ENCODE data around the gene STXBP6. TPM values are rescaled to one million over a fixed set of nuclear protein-coding genes. Genes with fewer than 3 reads are reported as not detected.

Gene STXBP6
- total RNA-seq, 1 experiment from 2014 or later: 0.27 TPM

- Histone ChIP-seq H3K36me3 (ENCODE audit: control insufficient read depth in 1 of 2, insufficient read depth in 2 of 2, low read length in 2 of 2) (no peaks in the 10 kb centered on the region), H3K4me1 (ENCODE audit: control insufficient read depth in 1 of 2, insufficient read depth in 2 of 2, low read length in 2 of 2) (no peaks in the 10 kb centered on the region; a peak in 1 of 4 replicates), H3K9me2 (ENCODE audit: insufficient read depth) (no peaks in the 10 kb centered on the region), H3K27me3 (ENCODE audit: insufficient read depth, low read length) (no peaks in the 10 kb centered on the region), H3K9ac (ENCODE audit: low read length) (no peak overlapping the region), H3K4me2 (ENCODE audit: low read length) (no peak overlapping the region), H2AFZ (ENCODE audit: low read depth, low read length, poor library complexity, severe bottlenecking) (no peak overlapping the region), H3K9me3 (ENCODE audit: control insufficient read depth in 1 of 2, insufficient read depth in 1 of 2, low read depth in 1 of 2, low read length in 2 of 2) (peaks cover 4 to 19% of the 10 kb centered on the region in 2 experiments; a peak in 2 of 4 replicates), H3K27ac (ENCODE audit: low read depth, low read length) (no peak overlapping the region), H3K4me3 (replicated peaks in 1 of 2; ENCODE audit: low read depth in 1 of 2, low read length in 2 of 2) (no peak overlapping the region), H3K79me2 (ENCODE audit: insufficient read depth, low read length) (no peaks in the 10 kb centered on the region), H4K20me1 (ENCODE audit: insufficient read depth) (no peaks in the 10 kb centered on the region)
- no TSS peak for BruUV-seq (replicated peaks)
- intact Hi-C loops (cut with micrococcal nuclease): no loop called here
- RAD21 ChIA-PET (ENCODE audit: low non-redundant PET in 1 of 2, low total read pairs in 2 of 2, uncharacterized antibody in 2 of 2, unreplicated experiment in 2 of 2): no interaction called here
- no peak for ATAC-seq
- no peak for DNase-seq (ENCODE audit: low read depth, low spot score)
- CTCF ChIA-PET: no interaction called here
- no peak for TF ChIP-seq ZFX (IDR thresholded peaks at IDR 0.05)
- POLR2A ChIA-PET: no interaction called here
Observed at GRCh38 chr14:25003537-25003936, 46.4 kb downstream of the STXBP6 start.

GRCh38 chr14:25001601-25002000 lies 48.3 kb downstream of the STXBP6 start:
- Histone ChIP-seq H3K27me3 (ENCODE audit: insufficient read depth, low read length) (no peaks in the 10 kb centered on the region), H3K79me2 (ENCODE audit: insufficient read depth, low read length) (no peaks in the 10 kb centered on the region), H3K9me2 (ENCODE audit: insufficient read depth) (no peaks in the 10 kb centered on the region), H3K9ac (ENCODE audit: low read length) (no peak overlapping the region), H3K9me3 (ENCODE audit: control insufficient read depth in 1 of 2, insufficient read depth in 1 of 2, low read depth in 1 of 2, low read length in 2 of 2) (peaks cover 4 to 11% of the 10 kb centered on the region in 2 experiments; a peak in 2 of 4 replicates), H3K4me2 (ENCODE audit: low read length) (no peak overlapping the region), H3K27ac (ENCODE audit: low read depth, low read length) (no peak overlapping the region), H3K36me3 (ENCODE audit: control insufficient read depth in 1 of 2, insufficient read depth in 2 of 2, low read length in 2 of 2) (no peaks in the 10 kb centered on the region), H3K4me1 (ENCODE audit: control insufficient read depth in 1 of 2, insufficient read depth in 2 of 2, low read length in 2 of 2) (no peaks in the 10 kb centered on the region), H2AFZ (ENCODE audit: low read depth, low read length, poor library complexity, severe bottlenecking) (no peak overlapping the region), H3K4me3 (replicated peaks in 1 of 2; ENCODE audit: low read depth in 1 of 2, low read length in 2 of 2) (no peak overlapping the region), H4K20me1 (ENCODE audit: insufficient read depth) (no peaks in the 10 kb centered on the region)
- ATAC-seq (no peak), DNase-seq (ENCODE audit: low read depth, low spot score) (no peak)
- intact Hi-C loops (cut with micrococcal nuclease): no loop called here
- POLR2A ChIA-PET: no interaction called here
- TF ChIP-seq REST (IDR thresholded peaks at IDR 0.05; ENCODE audit: low read depth) (no peak), RAD21 (IDR thresholded peaks at IDR 0.05; ENCODE audit: low read depth) (no peak), CEBPB (IDR thresholded peaks at IDR 0.05; ENCODE audit: low read depth) (no peak), FOSL1 (IDR thresholded peaks at IDR 0.05; ENCODE audit: low read depth) (no peak), CTCF (IDR thresholded peaks at IDR 0.05 in 2 of 3, conservative IDR thresholded peaks at IDR 0.05 in 1 of 3; ENCODE audit: borderline replicate concordance in 1 of 3, insufficient read depth in 1 of 3, low read depth in 2 of 3, low read length in 2 of 3) (no peak)
- BruUV-seq (replicated peaks): no TSS peak
- CTCF ChIA-PET: no interaction called here
- RAD21 ChIA-PET (ENCODE audit: low non-redundant PET in 1 of 2, low total read pairs in 2 of 2, uncharacterized antibody in 2 of 2, unreplicated experiment in 2 of 2): no interaction called here

Data from HCT116 (cell line).